ENCODE data around the gene CAMK2G. TPM values are rescaled to one million over a fixed set of nuclear protein-coding genes. Genes with fewer than 3 reads are reported as not detected.

The CAMK2G gene
- polyA plus RNA-seq, 2 of the 4 experiments (the other 2 are of a cell fraction) = 22.6 to 25.5 TPM

DNA sequence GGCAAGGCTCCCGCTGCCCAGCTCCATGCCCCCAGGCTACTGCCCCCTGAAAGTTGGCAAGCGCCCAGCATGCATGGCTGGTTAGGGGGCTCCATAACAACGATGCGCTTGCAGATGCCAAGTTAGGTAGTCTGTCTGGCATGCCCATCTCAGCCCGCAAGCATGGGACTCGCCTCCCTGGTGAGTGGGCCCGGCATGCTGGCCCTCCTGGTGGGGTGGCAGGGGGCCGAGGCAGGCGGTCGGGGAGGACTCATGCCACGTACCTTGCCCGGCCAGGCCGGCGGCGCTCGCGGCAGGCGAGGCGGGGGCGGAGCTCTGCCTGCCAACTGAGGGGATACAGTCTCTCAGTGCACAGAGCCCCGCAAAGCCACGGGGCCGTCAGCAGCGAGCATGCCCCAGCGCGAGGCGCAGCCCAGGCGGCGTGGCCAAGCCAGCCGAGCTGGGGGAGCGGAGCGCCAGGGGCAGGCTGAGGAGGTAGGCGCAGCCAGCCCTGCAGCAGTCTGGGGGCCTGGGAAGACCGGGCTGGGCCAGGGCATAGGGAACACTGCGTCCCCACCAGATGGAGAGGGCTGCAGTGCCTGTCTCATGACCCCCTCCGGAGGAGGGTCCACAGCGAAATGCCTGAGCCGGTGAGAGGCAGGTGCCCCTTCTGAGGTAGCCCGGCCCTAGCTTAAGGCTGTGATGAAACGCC, 34.9 kb downstream of the CAMK2G start:
- ATAC-seq (peak in 1 of 2 experiments; percentile 15; a peak in 3 of 6 replicates), FAIRE-seq (no peak), DNase-seq (ENCODE audit: low read depth in 1 of 2, low spot score in 1 of 2) (no peak)
- Histone ChIP-seq H3K4me3 (no peak overlapping the region), H3K4me2 (no peak overlapping the region), H3K4me1 (peaks cover 9% of the 10 kb centered on the region; the same call in 2 of the 3 replicates), H3K9me3 (no peaks in the 10 kb centered on the region), H3K27ac (no peak overlapping the region)
- TF ChIP-seq GATA3 (IDR thresholded peaks at IDR 0.05; ENCODE audit: borderline replicate concordance) (no peak), HEYL (CRISPR knock-in tag; IDR thresholded peaks at IDR 0.05) (no peak)
- ChIA-PET POLR2A (no interaction called here), CTCF (interaction anchor here (1.2 to 32.3 kb wide), 5 partner anchors 8 to 104 kb away, joined by 4 to 565 read pairs (median 23); partner anchors contain the start of gene CAMK2G)
- 91% methylated on average over 20 of the region's 40 CpGs for WGBS (ENCODE audit: missing lambda C conversion rate)

DNA sequence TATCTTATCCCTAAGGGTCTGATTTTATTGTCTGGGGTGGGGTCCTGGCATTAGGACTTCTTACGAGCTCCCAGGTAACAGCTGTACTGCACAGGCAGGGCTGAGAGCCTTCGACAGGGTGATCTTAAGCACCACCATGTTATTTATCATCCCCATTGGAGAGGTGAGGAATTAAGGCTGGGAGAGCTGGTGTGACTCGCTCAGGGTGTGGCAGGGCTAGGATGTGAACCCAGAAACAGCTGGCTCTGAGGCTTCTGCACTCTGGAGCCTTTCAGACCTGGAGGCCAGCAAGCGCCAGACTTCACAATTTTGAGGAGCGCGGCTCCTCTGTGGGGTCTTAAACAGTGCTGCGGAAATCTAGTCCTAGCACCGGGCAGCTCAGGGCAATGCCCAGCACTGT, 35.5 kb downstream of the CAMK2G start:
- no peak overlapping the region for H3K4me2 ChIP-seq
- no peaks in the 10 kb centered on the region for H3K9me3 ChIP-seq
- no peak overlapping the region for H3K27ac ChIP-seq
- peak in 1 of 2 experiments; percentile 38; a peak in 3 of 6 replicates for ATAC-seq
- CTCF ChIA-PET = interaction anchor here (0.7 to 32.3 kb wide), 6 partner anchors 9 to 319 kb away, joined by 3 to 565 read pairs (median 14); partner anchors contain the start of gene CAMK2G
- TF ChIP-seq POLR2AphosphoS2 (conservative IDR thresholded peaks at IDR 0.05; ENCODE audit: low read length) = no peak
- TF ChIP-seq ZSCAN20 (CRISPR knock-in tag; IDR thresholded peaks at IDR 0.05) = no peak
- no peak for TF ChIP-seq RAD21 (conservative IDR thresholded peaks at IDR 0.05 in 1 of 2, IDR thresholded peaks at IDR 0.05 in 1 of 2)
- no peak for TF ChIP-seq EHMT2 (IDR thresholded peaks at IDR 0.05; ENCODE audit: low read depth)
- TF ChIP-seq NPAS2 (CRISPR knock-in tag; IDR thresholded peaks at IDR 0.05; ENCODE audit: borderline replicate concordance) = no peak
- TF ChIP-seq HOXA7 (CRISPR knock-in tag; IDR thresholded peaks at IDR 0.05) = no peak
- TF ChIP-seq JUNB (IDR thresholded peaks at IDR 0.05) = no peak
- no peak for TF ChIP-seq SMC3 (IDR thresholded peaks at IDR 0.05)
- no peak for TF ChIP-seq RNF2 (IDR thresholded peaks at IDR 0.05; ENCODE audit: borderline replicate concordance, low read depth)
- no peak for TF ChIP-seq FOXS1 (CRISPR knock-in tag; IDR thresholded peaks at IDR 0.05)
- TF ChIP-seq CHD2 (IDR thresholded peaks at IDR 0.05; ENCODE audit: low read length, partially characterized antibody) = no peak
- no peak for TF ChIP-seq CBX2 (IDR thresholded peaks at IDR 0.05; ENCODE audit: borderline replicate concordance, low read depth)
- POLR2A ChIA-PET = no interaction called here
- WGBS (ENCODE audit: missing lambda C conversion rate) = 95% methylated on average over 8 of the region's 8 CpGs
- DNase-seq (ENCODE audit: low read depth in 1 of 2, low spot score in 1 of 2) = no peak
- FAIRE-seq = no peak
- no peak overlapping the region for H3K4me3 ChIP-seq
- peaks cover 9% of the 10 kb centered on the region; the same call in 2 of the 3 replicates for H3K4me1 ChIP-seq

DNA sequence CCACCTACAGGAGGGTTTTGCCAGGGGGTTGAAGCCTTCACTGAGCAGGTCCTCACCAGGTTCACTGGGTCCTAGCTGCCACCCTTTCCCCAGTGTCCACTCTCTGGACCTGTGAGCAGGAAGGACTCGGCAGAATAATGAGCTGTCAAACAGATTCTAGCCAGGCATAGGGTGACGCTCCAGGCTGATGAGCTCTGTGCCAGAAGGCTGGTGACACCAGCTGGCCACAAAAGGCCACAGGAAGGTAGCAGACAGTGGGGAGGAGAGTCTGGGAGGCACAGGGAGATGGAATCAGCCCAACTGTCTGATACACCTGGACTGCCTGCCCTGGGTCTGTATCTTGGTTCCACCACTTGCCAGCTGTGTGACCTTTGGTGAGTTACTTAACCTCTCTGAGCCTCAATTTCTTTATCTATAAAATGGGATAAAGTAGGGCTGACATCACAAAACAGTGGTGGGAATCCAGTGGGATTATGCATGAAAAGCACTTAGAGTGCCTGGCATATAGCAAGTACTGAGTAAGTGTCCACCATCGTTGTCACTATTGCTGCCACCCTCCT, 36.3 kb downstream of the CAMK2G start:
- FAIRE-seq (no peak), ATAC-seq (no peak), DNase-seq (ENCODE audit: low read depth in 1 of 2, low spot score in 1 of 2) (no peak)
- ChIA-PET POLR2A (no interaction called here), CTCF (interaction anchor here (0.7 to 32.3 kb wide), 5 partner anchors 9 to 320 kb away, joined by 3 to 565 read pairs (median 23); partner anchors contain the start of gene CAMK2G)
- Histone ChIP-seq H3K4me1 (peaks cover 9% of the 10 kb centered on the region; the same call in 2 of the 3 replicates), H3K9me3 (no peaks in the 10 kb centered on the region), H3K4me2 (no peak overlapping the region), H3K27ac (no peak overlapping the region), H3K4me3 (no peak overlapping the region)
- WGBS (ENCODE audit: missing lambda C conversion rate) = 94% methylated on average over 3 of the region's 3 CpGs
- TF ChIP-seq ZFP36 (IDR thresholded peaks at IDR 0.05; ENCODE audit: borderline replicate concordance, partially characterized antibody) (peak; percentile 70), EHMT2 (IDR thresholded peaks at IDR 0.05; ENCODE audit: low read depth) (no peak), KDM1A (IDR thresholded peaks at IDR 0.05; ENCODE audit: low read depth) (peak; percentile 69; the same call in 1 of the 2 replicates), EP300 (IDR thresholded peaks at IDR 0.05) (no peak), CBX8 (IDR thresholded peaks at IDR 0.05) (no peak), RARB (CRISPR knock-in tag; IDR thresholded peaks at IDR 0.05) (no peak), PHF8 (IDR thresholded peaks at IDR 0.05; ENCODE audit: borderline replicate concordance, low read depth) (no peak), TP53 (CRISPR knock-in tag; IDR thresholded peaks at IDR 0.05) (no peak), HOXB5 (CRISPR knock-in tag; IDR thresholded peaks at IDR 0.05) (no peak), POLR2AphosphoS2 (conservative IDR thresholded peaks at IDR 0.05; ENCODE audit: low read length) (no peak), MAFK (IDR thresholded peaks at IDR 0.05; ENCODE audit: partially characterized antibody) (no peak), ZNF302 (CRISPR knock-in tag; IDR thresholded peaks at IDR 0.05) (no peak), HOXA7 (CRISPR knock-in tag; IDR thresholded peaks at IDR 0.05) (no peak), NFE2L2 (conservative IDR thresholded peaks at IDR 0.05; ENCODE audit: low read length) (no peak)
- TF ChIP-seq, protein P1, sequence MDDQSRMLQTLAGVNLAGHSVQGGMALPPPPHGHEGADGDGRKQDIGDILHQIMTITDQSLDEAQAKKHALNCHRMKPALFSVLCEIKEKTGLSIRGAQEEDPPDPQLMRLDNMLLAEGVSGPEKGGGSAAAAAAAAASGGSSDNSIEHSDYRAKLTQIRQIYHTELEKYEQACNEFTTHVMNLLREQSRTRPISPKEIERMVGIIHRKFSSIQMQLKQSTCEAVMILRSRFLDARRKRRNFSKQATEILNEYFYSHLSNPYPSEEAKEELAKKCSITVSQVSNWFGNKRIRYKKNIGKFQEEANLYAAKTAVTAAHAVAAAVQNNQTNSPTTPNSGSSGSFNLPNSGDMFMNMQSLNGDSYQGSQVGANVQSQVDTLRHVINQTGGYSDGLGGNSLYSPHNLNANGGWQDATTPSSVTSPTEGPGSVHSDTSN (IDR thresholded peaks at IDR 0.05) = no peak
- TF ChIP-seq, protein P2, sequence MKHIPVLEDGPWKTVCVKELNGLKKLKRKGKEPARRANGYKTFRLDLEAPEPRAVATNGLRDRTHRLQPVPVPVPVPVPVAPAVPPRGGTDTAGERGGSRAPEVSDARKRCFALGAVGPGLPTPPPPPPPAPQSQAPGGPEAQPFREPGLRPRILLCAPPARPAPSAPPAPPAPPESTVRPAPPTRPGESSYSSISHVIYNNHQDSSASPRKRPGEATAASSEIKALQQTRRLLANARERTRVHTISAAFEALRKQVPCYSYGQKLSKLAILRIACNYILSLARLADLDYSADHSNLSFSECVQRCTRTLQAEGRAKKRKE (CRISPR knock-in tag; IDR thresholded peaks at IDR 0.05; ENCODE audit: low read depth) = no peak
